Fibroblast of mammary gland (primary cell): ENCODE data around the gene ZBTB49.

Experiments used
- DNase-seq: peaks from one replicate; pipeline ENCODE4 v3.0.0-alpha.2; 2010; ENCODE audit warnings: low read depth
- H3K4me3 ChIP-seq: 2 replicates; pipeline ENCODE4 v1.5.1; 2011; ENCODE audit warnings: low read depth, mild to moderate bottlenecking, low read length, moderate library complexity; ENCODE audit not compliant: control insufficient read depth
- TF ChIP-seq, protein P1 (sequence below): conservative IDR thresholded peaks from 2 replicates; pipeline ENCODE4 v1.5.1; 2011; ENCODE audit warnings: low read depth, low read length, inconsistent platforms; ENCODE audit not compliant: control insufficient read depth, insufficient read depth

ZBTB49 gene

DNA sequence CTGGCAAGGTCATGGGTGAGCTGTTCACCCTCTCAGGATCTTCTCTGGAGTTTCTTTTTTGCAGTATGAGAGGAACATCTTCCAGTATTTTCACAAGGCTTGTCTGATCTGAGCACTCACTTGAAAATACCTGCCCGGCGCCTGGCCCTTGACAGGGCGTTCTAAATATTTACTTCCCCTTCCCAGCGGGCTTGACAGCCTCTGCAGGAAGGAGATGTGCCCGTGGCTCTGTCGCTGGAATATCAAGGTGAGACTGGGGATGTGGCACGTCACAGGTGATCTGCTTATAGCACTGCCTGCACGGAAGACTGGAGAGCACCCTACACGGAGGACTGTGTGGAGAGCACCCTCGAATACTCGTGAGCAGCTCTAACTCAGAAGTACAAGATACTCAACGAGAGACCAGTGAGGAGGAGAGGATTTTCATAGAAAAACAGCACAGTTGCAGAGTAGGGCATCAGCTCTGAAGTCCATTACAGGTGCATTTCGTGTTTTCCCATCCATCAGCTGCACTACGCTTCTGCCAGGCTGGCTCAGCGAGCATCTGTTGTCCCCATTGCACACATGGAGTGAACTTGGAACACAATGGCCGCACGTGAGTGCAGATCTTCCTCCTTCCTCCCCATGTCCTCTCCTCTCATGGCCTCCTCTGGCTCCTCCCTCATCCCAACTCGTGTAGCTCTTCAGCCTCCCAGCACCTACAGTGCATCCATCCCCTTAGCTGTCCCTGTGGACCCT is 32.1 kb downstream of the ZBTB49 start:
- no peak for DNase-seq
- TF ChIP-seq, protein P1, sequence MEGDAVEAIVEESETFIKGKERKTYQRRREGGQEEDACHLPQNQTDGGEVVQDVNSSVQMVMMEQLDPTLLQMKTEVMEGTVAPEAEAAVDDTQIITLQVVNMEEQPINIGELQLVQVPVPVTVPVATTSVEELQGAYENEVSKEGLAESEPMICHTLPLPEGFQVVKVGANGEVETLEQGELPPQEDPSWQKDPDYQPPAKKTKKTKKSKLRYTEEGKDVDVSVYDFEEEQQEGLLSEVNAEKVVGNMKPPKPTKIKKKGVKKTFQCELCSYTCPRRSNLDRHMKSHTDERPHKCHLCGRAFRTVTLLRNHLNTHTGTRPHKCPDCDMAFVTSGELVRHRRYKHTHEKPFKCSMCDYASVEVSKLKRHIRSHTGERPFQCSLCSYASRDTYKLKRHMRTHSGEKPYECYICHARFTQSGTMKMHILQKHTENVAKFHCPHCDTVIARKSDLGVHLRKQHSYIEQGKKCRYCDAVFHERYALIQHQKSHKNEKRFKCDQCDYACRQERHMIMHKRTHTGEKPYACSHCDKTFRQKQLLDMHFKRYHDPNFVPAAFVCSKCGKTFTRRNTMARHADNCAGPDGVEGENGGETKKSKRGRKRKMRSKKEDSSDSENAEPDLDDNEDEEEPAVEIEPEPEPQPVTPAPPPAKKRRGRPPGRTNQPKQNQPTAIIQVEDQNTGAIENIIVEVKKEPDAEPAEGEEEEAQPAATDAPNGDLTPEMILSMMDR: no peak
- H3K4me3 ChIP-seq: no peak overlapping the region

GRCh38 chr4:4323705-4324534 is 33.9 kb downstream of the ZBTB49 start:
- TF ChIP-seq, protein P1: no peak
- H3K4me3 ChIP-seq: no peak overlapping the region
- DNase-seq: no peak

- TF ChIP-seq, protein P1: no peak
- no peak overlapping the region for H3K4me3 ChIP-seq
- DNase-seq: no peak
These were observed 35.3 kb downstream of the ZBTB49 start for GRCh38 chr4:4325321-4325720.

DNA sequence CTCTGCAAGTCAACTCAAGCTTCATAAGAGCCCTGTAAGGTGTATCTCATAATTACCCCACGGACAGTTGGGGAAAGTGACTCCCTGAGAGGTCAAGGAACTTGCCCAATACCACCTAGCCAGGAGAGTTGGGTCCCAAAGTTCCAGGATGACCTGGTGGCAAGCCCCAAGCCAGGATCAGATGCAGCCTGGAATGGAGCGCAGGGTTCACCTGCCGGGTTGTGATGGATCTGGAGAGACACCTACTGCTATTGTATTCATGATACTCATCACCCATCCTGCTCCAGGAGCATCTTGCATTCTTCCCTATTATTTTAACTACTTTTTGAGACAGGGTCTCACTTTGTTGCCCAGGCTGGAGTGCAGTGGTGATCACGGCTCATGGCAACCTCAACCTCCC is 36.1 kb downstream of the ZBTB49 start:
- H3K4me3 ChIP-seq: no peak overlapping the region
- no peak for DNase-seq
- TF ChIP-seq, protein P1: no peak

DNA sequence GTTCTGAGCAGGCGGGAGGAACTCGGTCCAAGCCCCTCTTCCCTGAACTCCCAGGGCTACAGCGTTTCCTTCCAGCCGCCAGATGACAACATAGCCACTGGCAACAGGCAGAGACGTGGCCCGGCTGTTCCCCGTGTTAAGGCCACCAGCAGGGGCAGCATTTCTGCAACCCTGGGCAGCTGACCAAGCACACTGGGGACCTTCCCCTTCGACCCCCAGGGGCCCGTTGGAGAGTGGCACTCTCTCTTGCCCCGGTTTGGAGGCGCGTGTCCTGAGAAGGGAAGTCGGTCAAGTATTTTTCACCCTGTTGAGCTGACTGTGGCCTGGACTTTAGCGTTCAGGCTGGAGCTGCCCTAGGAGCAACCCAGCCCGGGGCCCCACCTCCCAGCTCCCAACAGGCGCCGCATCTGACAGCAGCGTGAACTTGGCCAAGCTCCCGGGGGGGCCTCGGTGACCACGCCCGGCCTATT is 37.6 kb downstream of the ZBTB49 start:
- DNase-seq: peak; percentile 18
- TF ChIP-seq, protein P1: peak; percentile 34

GRCh38 chr4:4328206-4328605 is 38.2 kb downstream of the ZBTB49 start:
- no peak for DNase-seq
- TF ChIP-seq, protein P1: no peak
- no peak overlapping the region for H3K4me3 ChIP-seq

More for the DNA sequence above, 37.6 kb downstream of the ZBTB49 start:
- H3K4me3 ChIP-seq: no peak overlapping the region
